ENCODE measurements around the gene NID1. TPM values are rescaled to one million over a fixed set of nuclear protein-coding genes. Genes with fewer than 3 reads are reported as not detected.

Gene NID1
- total RNA-seq, 1 donor from 2014 or later = 32.5 TPM

GRCh38 chr1:235931171-235931738 is 133.6 kb downstream of the NID1 start:
- no peaks in the 10 kb centered on the region for H3K36me3 ChIP-seq
- no peak for TF ChIP-seq CTCF (IDR thresholded peaks at IDR 0.05)
- no peak for TF ChIP-seq EZH2phosphoT487 (IDR thresholded peaks at IDR 0.05)
- no peak for TF ChIP-seq EZH2 (IDR thresholded peaks at IDR 0.05)
- no peak for DNase-seq (ENCODE audit: low spot score)
- Mint-ChIP-seq H3K36me3 (no peaks in the 10 kb centered on the region), H3K9me3 (no peaks in the 10 kb centered on the region), H3K4me3 (no peak overlapping the region), H3K4me1 (peaks cover 7% of the 10 kb centered on the region), H3K27me3 (ENCODE audit: insufficient read depth, low read depth) (no peaks in the 10 kb centered on the region), H3K27ac (no peak overlapping the region)
- no peaks in the 10 kb centered on the region for H4K20me1 ChIP-seq (ENCODE audit: low read depth)
- H3K27ac ChIP-seq = no peak overlapping the region
- H3K27me3 ChIP-seq = no peaks in the 10 kb centered on the region
- H3K4me3 ChIP-seq = no peak overlapping the region
- H2AFZ ChIP-seq (replicated peaks) = no peak overlapping the region
- H3K9ac ChIP-seq = no peak overlapping the region
- no peak overlapping the region for H3K4me2 ChIP-seq
- H3F3A ChIP-seq (ENCODE audit: low read depth) = no peaks in the 10 kb centered on the region
- H3K4me1 ChIP-seq = no peaks in the 10 kb centered on the region
- H3K9me3 ChIP-seq (ENCODE audit: low read depth) = no peaks in the 10 kb centered on the region
- H3K79me2 ChIP-seq (ENCODE audit: low read depth) = no peaks in the 10 kb centered on the region

- Mint-ChIP-seq H3K4me1 (peaks cover 4% of the 10 kb centered on the region), H3K4me3 (no peak overlapping the region), H3K36me3 (no peaks in the 10 kb centered on the region), H3K9me3 (no peaks in the 10 kb centered on the region), H3K27ac (no peak overlapping the region), H3K27me3 (ENCODE audit: insufficient read depth, low read depth) (no peaks in the 10 kb centered on the region)
- H3K9me3 ChIP-seq (ENCODE audit: low read depth) = no peaks in the 10 kb centered on the region
- H3K27ac ChIP-seq = no peak overlapping the region
- no peak overlapping the region for H2AFZ ChIP-seq (replicated peaks)
- DNase-seq (ENCODE audit: low spot score) = no peak
- H3K79me2 ChIP-seq (ENCODE audit: low read depth) = no peaks in the 10 kb centered on the region
- no peaks in the 10 kb centered on the region for H3K36me3 ChIP-seq
- H3K27me3 ChIP-seq = no peaks in the 10 kb centered on the region
- no peak overlapping the region for H3K4me3 ChIP-seq
- no peaks in the 10 kb centered on the region for H4K20me1 ChIP-seq (ENCODE audit: low read depth)
- no peak overlapping the region for H3K4me2 ChIP-seq
- no peaks in the 10 kb centered on the region for H3F3A ChIP-seq (ENCODE audit: low read depth)
- TF ChIP-seq CTCF (IDR thresholded peaks at IDR 0.05) (no peak), EZH2 (IDR thresholded peaks at IDR 0.05) (no peak), EZH2phosphoT487 (IDR thresholded peaks at IDR 0.05) (no peak)
- no peaks in the 10 kb centered on the region for H3K4me1 ChIP-seq
- H3K9ac ChIP-seq = no peak overlapping the region
Measured at GRCh38 chr1:235930543-235930942, 134.3 kb downstream of the NID1 start.

- no peak overlapping the region for H3K9ac ChIP-seq
- Mint-ChIP-seq H3K4me1 (peaks cover 4% of the 10 kb centered on the region), H3K9me3 (no peaks in the 10 kb centered on the region), H3K27ac (no peak overlapping the region), H3K27me3 (ENCODE audit: insufficient read depth, low read depth) (no peaks in the 10 kb centered on the region), H3K4me3 (no peak overlapping the region), H3K36me3 (no peaks in the 10 kb centered on the region)
- H3K79me2 ChIP-seq (ENCODE audit: low read depth) = no peaks in the 10 kb centered on the region
- H3K9me3 ChIP-seq (ENCODE audit: low read depth) = no peaks in the 10 kb centered on the region
- H3K27ac ChIP-seq = no peak overlapping the region
- no peak for TF ChIP-seq EZH2phosphoT487 (IDR thresholded peaks at IDR 0.05)
- no peak for TF ChIP-seq EZH2 (IDR thresholded peaks at IDR 0.05)
- no peak for TF ChIP-seq CTCF (IDR thresholded peaks at IDR 0.05)
- H2AFZ ChIP-seq (replicated peaks) = no peak overlapping the region
- peaks cover 3% of the 10 kb centered on the region for H3K27me3 ChIP-seq
- H3F3A ChIP-seq (ENCODE audit: low read depth) = no peaks in the 10 kb centered on the region
- H3K4me1 ChIP-seq = no peaks in the 10 kb centered on the region
- H3K4me3 ChIP-seq = no peak overlapping the region
- DNase-seq (ENCODE audit: low spot score) = no peak
- H4K20me1 ChIP-seq (ENCODE audit: low read depth) = no peaks in the 10 kb centered on the region
- H3K36me3 ChIP-seq = no peaks in the 10 kb centered on the region
- H3K4me2 ChIP-seq = no peak overlapping the region
Measured at GRCh38 chr1:235929216-235929615, 135.7 kb downstream of the NID1 start.
